Stimulated activated CD4-positive, alpha-beta T cell treated with anti-CD3 and anti-CD28 coated beads, Interleukin-12 subunit alpha, Interleukin-12 subunit beta, amount 100 ng/mL, for 24 hours (primary cell): Measurements from ENCODE around the gene ENTPD6.

Experiments
- DNase-seq, 2 experiments: peaks; one replicate each; pipeline ENCODE4 v3.0.0-alpha.2; 2020; ENCODE audit warnings: low read depth in 2 of 2

ENTPD6 gene

GRCh38 chr20:25209400-25209799 lies 13.9 kb downstream of the ENTPD6 start:
- DNase-seq: no peak

GRCh38 chr20:25209911-25210310 lies 14.4 kb downstream of the ENTPD6 start:
- DNase-seq: no peak

- no peak for DNase-seq
These were observed 15.8 kb downstream of the ENTPD6 start for GRCh38 chr20:25211273-25211672.

- DNase-seq: no peak
These were observed 16.7 kb downstream of the ENTPD6 start for GRCh38 chr20:25212242-25212641.

- DNase-seq: no peak
These were observed 18.3 kb downstream of the ENTPD6 start for GRCh38 chr20:25213566-25214425.

GRCh38 chr20:25214426-25214790 lies 18.9 kb downstream of the ENTPD6 start:
- no peak for DNase-seq

GRCh38 chr20:25214819-25215218 lies 19.3 kb downstream of the ENTPD6 start:
- DNase-seq: no peak

GRCh38 chr20:25215521-25215920 lies 20.0 kb downstream of the ENTPD6 start:
- no peak for DNase-seq

GRCh38 chr20:25216199-25216945 lies 20.9 kb downstream of the ENTPD6 start:
- DNase-seq: no peak

- no peak for DNase-seq
These were observed 21.9 kb downstream of the ENTPD6 start for GRCh38 chr20:25217161-25218108.

- no peak for DNase-seq
These were observed 22.6 kb downstream of the ENTPD6 start for GRCh38 chr20:25218109-25218486.

GRCh38 chr20:25218492-25218891 lies 23.0 kb downstream of the ENTPD6 start:
- DNase-seq: no peak

- no peak for DNase-seq
These were observed 23.9 kb downstream of the ENTPD6 start for GRCh38 chr20:25219365-25219764.

GRCh38 chr20:25220021-25220730 lies 24.7 kb downstream of the ENTPD6 start:
- no peak for DNase-seq

- DNase-seq: no peak
These were observed 25.5 kb downstream of the ENTPD6 start for GRCh38 chr20:25220810-25221591.

- no peak for DNase-seq
These were observed 26.3 kb downstream of the ENTPD6 start for GRCh38 chr20:25221592-25222460.

- no peak for DNase-seq
These were observed 27.1 kb downstream of the ENTPD6 start for GRCh38 chr20:25222461-25223178.

GRCh38 chr20:25223179-25223661 lies 27.7 kb downstream of the ENTPD6 start:
- DNase-seq: peak in 1 of 2 experiments; percentile 37
